Adrenal gland (tissue), 5 donors: ENCODE results near the gene ATP9A.

Experiments used
- CTCF ChIP-seq, 6 experiments: fragments of 450-650 bp in 4 of 6; fragments of 200-600 bp in 2 of 6; sonication (generic) in 1 of 6; IDR thresholded peaks; 1 replicate in 5 of 6; 2 replicates in 1 of 6; pipeline versions ENCODE4 v1.5.1 to v1.8.0; 2016 to 2021; ENCODE audit warnings: antibody characterized with exemption in 6 of 6, mild to moderate bottlenecking in 2 of 6, moderate library complexity in 1 of 6
- POLR2A ChIP-seq, 2 donors: fragments of 450-650 bp; IDR thresholded peaks; one replicate each; pipeline ENCODE4 v1.6.1; 2017; ENCODE audit warnings: antibody characterized with exemption in 2 of 2, mild to moderate bottlenecking in 2 of 2, moderate library complexity in 1 of 2
- donor health status: DM: no; HTN: no; CAD: no.

- TF ChIP-seq CTCF (IDR thresholded peaks at IDR 0.05): no peak
- no peak for TF ChIP-seq POLR2A (IDR thresholded peaks at IDR 0.05)
These were observed 36.6 kb upstream of the ATP9A start for GRCh38 chr20:51804754-51805153.
